ENCODE data around the gene NUP210L. TPM values are rescaled to one million over a fixed set of nuclear protein-coding genes. Genes with fewer than 3 reads are reported as not detected.

The NUP210L gene
- polyA plus RNA-seq, 2 of the 4 experiments (the other 2 are of a cell fraction), result not detected

- DNase-seq (ENCODE audit: low read depth in 1 of 2, low spot score in 1 of 2), result peak in 1 of 2 experiments; percentile 39
- Histone ChIP-seq H3K4me1 (peaks cover 32% of the 10 kb centered on the region), H3K9me3 (no peaks in the 10 kb centered on the region), H3K4me3 (peak overlapping the region; percentile 73), H3K27ac (peak overlapping the region; percentile 89 to 95), H3K4me2 (peak overlapping the region; percentile 84)
- ATAC-seq, result no peak
- ChIA-PET POLR2A (interaction anchor here (0.7 to 4.0 kb wide), 6 partner anchors 11 to 39 kb away, joined by 3 to 30 read pairs (median 12); partner anchors contain the start of genes DENND4B, GATAD2B, JTB and RAB13), CTCF (interaction anchor here (0.8 to 3.6 kb wide), 7 partner anchors 11 to 39 kb away, joined by 3 to 26 read pairs (median 4); partner anchors contain the start of genes DENND4B, GATAD2B, JTB and RAB13)
- WGBS (ENCODE audit: missing lambda C conversion rate), result 66% methylated on average over 16 of the region's 16 CpGs
- FAIRE-seq, result no peak
- TF ChIP-seq FOSL2 (IDR thresholded peaks at IDR 0.05) (no peak), FOSL2 (CRISPR knock-in tag; IDR thresholded peaks at IDR 0.05) (peak; percentile 64; the same call in 1 of the 2 replicates), ZNF302 (CRISPR knock-in tag; IDR thresholded peaks at IDR 0.05) (no peak), REST (IDR thresholded peaks at IDR 0.05) (no peak), CBX2 (IDR thresholded peaks at IDR 0.05; ENCODE audit: borderline replicate concordance, low read depth) (no peak), USF2 (IDR thresholded peaks at IDR 0.05) (0 out of 2 replicates have a peak, but pooled peaks have one; percentile 40), EP300 (IDR thresholded peaks at IDR 0.05) (no peak), POLR2A (IDR thresholded peaks at IDR 0.05; ENCODE audit: low read length) (0 out of 2 replicates have a peak, but pooled peaks have one; percentile 4), CEBPB (IDR thresholded peaks at IDR 0.05) (no peak), RARB (CRISPR knock-in tag; IDR thresholded peaks at IDR 0.05) (no peak), PBX3 (IDR thresholded peaks at IDR 0.05) (no peak), ATOH8 (CRISPR knock-in tag; IDR thresholded peaks at IDR 0.05; ENCODE audit: low read depth) (no peak)
Observed at GRCh38 chr1:153962088-153963029, 192.5 kb downstream of the NUP210L start.

- DNase-seq (ENCODE audit: low read depth in 1 of 2, low spot score in 1 of 2) (no peak), FAIRE-seq (no peak), ATAC-seq (no peak)
- CTCF ChIA-PET, result interaction anchor here (1.0 to 3.6 kb wide), 3 partner anchors 15 to 164 kb away, joined by 3 to 20 read pairs (median 6); partner anchors contain the start of genes DENND4B and RAB13
- H3K4me3 ChIP-seq, result no peak overlapping the region
- 84% methylated on average over 4 of the region's 4 CpGs for WGBS (ENCODE audit: missing lambda C conversion rate)
- no peaks in the 10 kb centered on the region for H3K9me3 ChIP-seq
- H3K27ac ChIP-seq, result no peak overlapping the region; a peak in 1 of 6 replicates
- H3K4me1 ChIP-seq, result peaks cover 41% of the 10 kb centered on the region
- peak overlapping the region; percentile 84 for H3K4me2 ChIP-seq
- POLR2A ChIA-PET, result interaction anchor here (4.0 kb wide), 1 partner anchor 29 kb away, joined by 30 read pairs; the partner anchor contains the start of gene RPS27
- TF ChIP-seq HEYL (CRISPR knock-in tag; IDR thresholded peaks at IDR 0.05), result no peak
- no peak for TF ChIP-seq ATOH8 (CRISPR knock-in tag; IDR thresholded peaks at IDR 0.05; ENCODE audit: low read depth)
- no peak for TF ChIP-seq POLR2AphosphoS2 (conservative IDR thresholded peaks at IDR 0.05; ENCODE audit: low read length)
- TF ChIP-seq JUNB (IDR thresholded peaks at IDR 0.05), result no peak
- TF ChIP-seq EP300 (IDR thresholded peaks at IDR 0.05), result no peak
- no peak for TF ChIP-seq KDM1A (IDR thresholded peaks at IDR 0.05; ENCODE audit: low read depth)
- no peak for TF ChIP-seq SREBF2 (IDR thresholded peaks at IDR 0.05)
- no peak for TF ChIP-seq CBX2 (IDR thresholded peaks at IDR 0.05; ENCODE audit: borderline replicate concordance, low read depth)
- TF ChIP-seq ZSCAN20 (CRISPR knock-in tag; IDR thresholded peaks at IDR 0.05), result no peak
- no peak for TF ChIP-seq NR3C1 (IDR thresholded peaks at IDR 0.05)
- TF ChIP-seq FOXS1 (CRISPR knock-in tag; IDR thresholded peaks at IDR 0.05), result no peak
- TF ChIP-seq ZC3H11A (IDR thresholded peaks at IDR 0.05), result no peak
- no peak for TF ChIP-seq HMGXB4 (CRISPR knock-in tag; IDR thresholded peaks at IDR 0.05; ENCODE audit: borderline replicate concordance)
- TF ChIP-seq RAD21 (conservative IDR thresholded peaks at IDR 0.05 in 1 of 2, IDR thresholded peaks at IDR 0.05 in 1 of 2), result no peak
- no peak for TF ChIP-seq HOXB13 (CRISPR knock-in tag; IDR thresholded peaks at IDR 0.05; ENCODE audit: low read depth)
- no peak for TF ChIP-seq RNF2 (IDR thresholded peaks at IDR 0.05; ENCODE audit: borderline replicate concordance, low read depth)
- TF ChIP-seq GATA3 (IDR thresholded peaks at IDR 0.05; ENCODE audit: borderline replicate concordance), result no peak
Observed at GRCh38 chr1:153961421-153961820, 193.5 kb downstream of the NUP210L start.
